Measurements from ENCODE around the gene TMPRSS13.

- TF ChIP-seq MAZ (IDR thresholded peaks at IDR 0.05; ENCODE audit: borderline replicate concordance, low read depth, low read length) (no peak), E2F6 (IDR thresholded peaks at IDR 0.05; ENCODE audit: borderline replicate concordance, low read depth) (no peak), ZFP36 (IDR thresholded peaks at IDR 0.05; ENCODE audit: borderline replicate concordance, partially characterized antibody) (no peak)
These were observed 12.2 kb downstream of the TMPRSS13 start for GRCh38 chr11:117916956-117917355.

All from A549 (cell line).